Motor neuron (in vitro differentiated cells): ENCODE data around the gene TSHB. TPM values are rescaled to one million over a fixed set of nuclear protein-coding genes. Genes with fewer than 3 reads are reported as not detected.
"Not testable (repeated sequence)": the region's sequence is repeated elsewhere in the genome, so short reads cannot be mapped to it uniquely, and the experiment has no call there.

Source experiments
- ATAC-seq, 8 experiments: fragments of 200-7000 bp; cut with Tn5 transposase; replicated peaks in 6 of 8; 2 replicates each; pipeline ENCODE4 v1.8.0; 2021; ENCODE audit warnings: mild to moderate bottlenecking in 8 of 8, moderate library complexity in 8 of 8
- H3K27ac ChIP-seq, 2 donors: fragments of 250-450 bp; sonication (Bioruptor Pico); 2 replicates each; pipeline ENCODE4 v1.9.0; 2021; ENCODE audit warnings: antibody characterized with exemption in 2 of 2, mild to moderate bottlenecking in 2 of 2, moderate library complexity in 1 of 2
- H3K4me1 ChIP-seq, 2 donors: fragments of 250-450 bp; sonication (Bioruptor Pico); replicated peaks in 1 of 2; 2 replicates each; pipeline ENCODE4 v1.6.1; 2021; ENCODE audit warnings: antibody characterized with exemption in 2 of 2, mild to moderate bottlenecking in 2 of 2, moderate library complexity in 1 of 2
- H3K4me3 ChIP-seq, 5 donors: fragments of 250-450 bp; sonication (Bioruptor Pico); 2 replicates each; pipeline ENCODE4 v1.9.0; 2021; ENCODE audit warnings: antibody characterized with exemption in 5 of 5, mild to moderate bottlenecking in 5 of 5, moderate library complexity in 4 of 5
- WGBS, 10 experiments: fragments of 450-650 bp; shearing (Covaris generic); methylation state at CpG; one replicate each; pipeline ENCODE4 v1.0.0; 2022; 5-methylcytosine and 5-hydroxymethylcytosine counted together
- in situ Hi-C, 9 experiments: fragments of 400-800 bp; cut with MboI; loops; one replicate each; pipeline ENCODE4 v1.15.0; 2021; ENCODE audit warnings: low sequenced_read_pairs in 9 of 9, low pct_unique_long_range_greater_than_20kb in 2 of 9; ENCODE audit not compliant: unreplicated experiment in 9 of 9
- total RNA-seq, 8 experiments: library from RNA; unstranded; fragments of 300-600 nt; gene quantifications; 2 replicates each; pipeline versions ENCODE4 v1.2.3 to v1.2.4, GENCODE V29; 2022

Gene TSHB
- under 1 TPM in 1 of 8 experiments, not detected in 7; 0.64 TPM for total RNA-seq

GRCh38 chr1:115029526-115029925 is at the start of gene TSHB:
TSHB (plus strand) TSS chr1:115029826; CDS start chr1:115033363, 3,537 bp downstream.
- no peaks in the 10 kb centered on the region for H3K4me1 ChIP-seq
- in situ Hi-C loops, result no loop called here
- no peak within 1 kb of the TSS for H3K4me3 ChIP-seq
- ATAC-seq, result no peak
- H3K27ac ChIP-seq, result no peak within 1 kb of the TSS

GRCh38 chr1:114982251-114982650 is 47.4 kb upstream of the TSHB start:
- H3K4me1 ChIP-seq, result no peaks in the 10 kb centered on the region
- H3K27ac ChIP-seq, result no peak overlapping the region
- ATAC-seq, result no peak
- no peak overlapping the region for H3K4me3 ChIP-seq
- WGBS, 10 experiments, result 0 to 86% (median 20%) methylated on average over 1 of the region's 1 CpG; no CpG with 5 or more reads in 1 of the 10 experiments
- in situ Hi-C loops, result loop anchor here in 7 of 9 experiments (5.0 to 25.0 kb wide), 5 partner anchors 60 to 605 kb away; partner anchors contain the start of gene TSPAN2 (in 1 of the 7)

- Histone ChIP-seq H3K4me1 (no peaks in the 10 kb centered on the region), H3K27ac (no peak overlapping the region), H3K4me3 (no peak overlapping the region)
- in situ Hi-C loops, result loop anchor here in 7 of 9 experiments (10.0 to 25.0 kb wide), 4 partner anchors 101 to 601 kb away; partner anchors contain the start of gene TSPAN2 (in 1 of the 7)
- no peak for ATAC-seq
These were observed 43.3 kb upstream of the TSHB start for GRCh38 chr1:114986286-114986685.

- in situ Hi-C loops, result loop anchor here in 7 of 9 experiments (10.0 to 25.0 kb wide), 4 partner anchors 99 to 599 kb away; partner anchors contain the start of gene TSPAN2 (in 1 of the 7)
- H3K27ac ChIP-seq, result no peak overlapping the region
- no peaks in the 10 kb centered on the region for H3K4me1 ChIP-seq
- H3K4me3 ChIP-seq, result no peak overlapping the region
- no peak for ATAC-seq
- 17 to 86% (median 69%) methylated on average over 1 of the region's 1 CpG for WGBS, 10 experiments
These were observed 41.5 kb upstream of the TSHB start for GRCh38 chr1:114988095-114988494.

- ATAC-seq, result no peak
- Histone ChIP-seq H3K27ac (no peak overlapping the region), H3K4me3 (no peak overlapping the region), H3K4me1 (no peaks in the 10 kb centered on the region)
- in situ Hi-C loops, result loop anchor here in 7 of 9 experiments (25.0 kb wide), 3 partner anchors 90 to 590 kb away; partner anchors contain the start of gene TSPAN2 (in 1 of the 7)
These were observed 31.9 kb upstream of the TSHB start for GRCh38 chr1:114997510-114998289.

- Histone ChIP-seq H3K27ac (no peak overlapping the region), H3K4me1 (no peaks in the 10 kb centered on the region), H3K4me3 (no peak overlapping the region)
- no peak for ATAC-seq
- in situ Hi-C loops, result no loop called here
- WGBS, 10 experiments, result 43 to 100% (median 84%) methylated on average over 1 to 2 of the region's 2 CpGs; no CpG with 5 or more reads in 4 of the 10 experiments
These were observed 23.4 kb upstream of the TSHB start for GRCh38 chr1:115006191-115006590.

- peak in 1 of 8 experiments; percentile 25 for ATAC-seq
- Histone ChIP-seq H3K4me3 (no peak overlapping the region), H3K4me1 (no peaks in the 10 kb centered on the region), H3K27ac (no peak overlapping the region)
- in situ Hi-C loops, result no loop called here
- WGBS, 10 experiments, result 17 to 100% (median 76%) methylated on average over 1 of the region's 1 CpG; no CpG with 5 or more reads in 2 of the 10 experiments
These were observed 17.6 kb upstream of the TSHB start for GRCh38 chr1:115012006-115012405.

GRCh38 chr1:115012434-115012833 is 17.2 kb upstream of the TSHB start:
- no peak for ATAC-seq
- Histone ChIP-seq H3K4me1 (no peaks in the 10 kb centered on the region), H3K4me3 (no peak overlapping the region), H3K27ac (no peak overlapping the region)
- WGBS, 10 experiments, result 0 to 50% (median 33%) methylated on average over 1 of the region's 1 CpG; no CpG with 5 or more reads in 5 of the 10 experiments
- in situ Hi-C loops, result no loop called here

GRCh38 chr1:115013792-115014191 is 15.8 kb upstream of the TSHB start:
- ATAC-seq, result no peak
- no peak overlapping the region for H3K27ac ChIP-seq
- in situ Hi-C loops, result no loop called here
- 0 to 100% (median 80%) methylated on average over 1 to 2 of the region's 2 CpGs; no CpG with 5 or more reads in 3 of the 10 experiments for WGBS, 10 experiments
- H3K4me3 ChIP-seq, result no peak overlapping the region
- H3K4me1 ChIP-seq, result no peaks in the 10 kb centered on the region

GRCh38 chr1:115019549-115019948 is 10.1 kb upstream of the TSHB start:
- in situ Hi-C loops, H3K27ac ChIP-seq, ATAC-seq, H3K4me3 ChIP-seq, H3K4me1 ChIP-seq: not testable (repeated sequence)
- 80 to 100% (median 80%) methylated on average over 1 to 5 of the region's 9 CpGs; no CpG with 5 or more reads in 5 of the 10 experiments for WGBS, 10 experiments

- ATAC-seq, result no peak
- H3K4me1 ChIP-seq, result no peaks in the 10 kb centered on the region
- H3K4me3 ChIP-seq, result no peak overlapping the region
- WGBS, 10 experiments, result 0 to 80% (median 56%) methylated on average over 1 of the region's 1 CpG
- in situ Hi-C loops, result no loop called here
- H3K27ac ChIP-seq, result no peak overlapping the region
These were observed 8.5 kb upstream of the TSHB start for GRCh38 chr1:115021145-115021544.

- Histone ChIP-seq H3K4me3 (no peak overlapping the region), H3K4me1 (no peaks in the 10 kb centered on the region), H3K27ac (no peak overlapping the region)
- no peak for ATAC-seq
- in situ Hi-C loops, result no loop called here
These were observed 6.0 kb upstream of the TSHB start for GRCh38 chr1:115023593-115023992.

- ATAC-seq, result no peak
These were observed 2.0 kb downstream of the TSHB start for GRCh38 chr1:115031595-115031994.

GRCh38 chr1:115035652-115036051 is 6.0 kb downstream of the TSHB start:
- no peak for ATAC-seq
- H3K27ac ChIP-seq, result no peak overlapping the region
- 0 to 88% (median 50%) methylated on average over 1 of the region's 1 CpG; no CpG with 5 or more reads in 5 of the 10 experiments for WGBS, 10 experiments
- no peaks in the 10 kb centered on the region for H3K4me1 ChIP-seq
- in situ Hi-C loops, result no loop called here
- H3K4me3 ChIP-seq, result no peak overlapping the region

More at GRCh38 chr1:115031595-115031994, 2.0 kb downstream of the TSHB start:
- 50 to 81% (median 60%) methylated on average over 2 of the region's 2 CpGs for WGBS, 10 experiments
- in situ Hi-C loops, result no loop called here
- Histone ChIP-seq H3K4me3 (no peak overlapping the region), H3K27ac (no peak overlapping the region), H3K4me1 (no peaks in the 10 kb centered on the region)
